Activated CD8-positive, alpha-beta memory T cell treated with anti-CD3 and anti-CD28 coated beads, Interleukin-2, amount 50 U/mL, for 4 hours (primary cell): ENCODE results near the gene EIF3F.

Experiments used
- DNase-seq: peaks from one replicate; pipeline ENCODE4 v3.0.0-alpha.2; 2020

The EIF3F gene

GRCh38 chr11:7994581-7995278 lies 7.6 kb downstream of the EIF3F start:
- no peak for DNase-seq

- no peak for DNase-seq
Observed at GRCh38 chr11:7999795-8000194, 12.7 kb downstream of the EIF3F start.

- no peak for DNase-seq
Observed at GRCh38 chr11:8000390-8000789, 13.3 kb downstream of the EIF3F start.

GRCh38 chr11:8002676-8003075 lies 15.5 kb downstream of the EIF3F start:
- DNase-seq, result no peak

GRCh38 chr11:8003187-8003586 lies 16.1 kb downstream of the EIF3F start:
- no peak for DNase-seq

- DNase-seq, result no peak
Observed at GRCh38 chr11:8004008-8004407, 16.9 kb downstream of the EIF3F start.

GRCh38 chr11:8005556-8005955 lies 18.4 kb downstream of the EIF3F start:
- DNase-seq, result no peak

GRCh38 chr11:8006349-8006977 lies 19.3 kb downstream of the EIF3F start:
- DNase-seq, result peak; percentile 37

GRCh38 chr11:8008212-8008611 lies 21.1 kb downstream of the EIF3F start:
- DNase-seq, result no peak

- DNase-seq, result no peak
Observed at GRCh38 chr11:8009856-8010255, 22.7 kb downstream of the EIF3F start.

GRCh38 chr11:8011371-8011770 lies 24.2 kb downstream of the EIF3F start:
- no peak for DNase-seq

- DNase-seq, result no peak
Observed at GRCh38 chr11:8011981-8012444, 24.9 kb downstream of the EIF3F start.

- no peak for DNase-seq
Observed at GRCh38 chr11:8013833-8014232, 26.7 kb downstream of the EIF3F start.

GRCh38 chr11:8015753-8016239 lies 28.7 kb downstream of the EIF3F start:
- no peak for DNase-seq

GRCh38 chr11:8016440-8016839 lies 29.3 kb downstream of the EIF3F start:
- no peak for DNase-seq

GRCh38 chr11:8017071-8017470 lies 29.9 kb downstream of the EIF3F start:
- no peak for DNase-seq

- no peak for DNase-seq
Observed at GRCh38 chr11:8017894-8018483, 30.9 kb downstream of the EIF3F start.

GRCh38 chr11:8018484-8019313 lies 31.6 kb downstream of the EIF3F start:
- peak; percentile 64 for DNase-seq

- peak; percentile 46 for DNase-seq
Observed at GRCh38 chr11:8019314-8020243, 32.4 kb downstream of the EIF3F start.

GRCh38 chr11:8020244-8020597 lies 33.1 kb downstream of the EIF3F start:
- DNase-seq, result no peak

- no peak for DNase-seq
Observed at GRCh38 chr11:8021920-8022319, 34.8 kb downstream of the EIF3F start.

GRCh38 chr11:8022876-8023275 lies 35.7 kb downstream of the EIF3F start:
- no peak for DNase-seq
